Measurements from ENCODE around the gene SLC22A13.
"Not testable (repeated sequence)": the region's sequence is repeated elsewhere in the genome, so short reads cannot be mapped to it uniquely, and the experiment has no call there.

SLC22A13 gene

GRCh38 chr3:38317192-38317759, 51.7 kb downstream of the SLC22A13 start:
- no peaks in the 10 kb centered on the region for H3K27me3 ChIP-seq (ENCODE audit: low read depth, low read length)
- no peaks in the 10 kb centered on the region for H3K36me3 ChIP-seq (ENCODE audit: control insufficient read depth in 1 of 2, insufficient read depth in 2 of 2, low read length in 2 of 2)
- no peak overlapping the region for H3K27ac ChIP-seq (ENCODE audit: low read length)
- no peaks in the 10 kb centered on the region for H3K9me3 ChIP-seq (ENCODE audit: control insufficient read depth in 1 of 2, low read length in 2 of 2)
- H3K4me3 ChIP-seq (ENCODE audit: low read depth in 1 of 2, low read length in 2 of 2), result no peak overlapping the region
- no peaks in the 10 kb centered on the region for H3K4me1 ChIP-seq (ENCODE audit: control insufficient read depth in 1 of 2, insufficient read depth in 2 of 2, low read length in 2 of 2)

- Histone ChIP-seq H3K4me3 (ENCODE audit: low read depth in 1 of 2, low read length in 2 of 2) (no peak overlapping the region), H3K9me3 (ENCODE audit: control insufficient read depth in 1 of 2, low read length in 2 of 2) (no peaks in the 10 kb centered on the region), H3K36me3 (ENCODE audit: control insufficient read depth in 1 of 2, insufficient read depth in 2 of 2, low read length in 2 of 2) (no peaks in the 10 kb centered on the region), H3K4me1 (ENCODE audit: control insufficient read depth in 1 of 2, insufficient read depth in 2 of 2, low read length in 2 of 2) (no peaks in the 10 kb centered on the region), H3K27me3 (ENCODE audit: low read depth, low read length) (no peaks in the 10 kb centered on the region), H3K27ac (ENCODE audit: low read length) (no peak overlapping the region)
Observed at GRCh38 chr3:38318766-38319671, 53.4 kb downstream of the SLC22A13 start.

- H3K4me1 ChIP-seq (ENCODE audit: control insufficient read depth in 1 of 2, insufficient read depth in 2 of 2, low read length in 2 of 2); H3K27me3 ChIP-seq (ENCODE audit: low read depth, low read length); H3K36me3 ChIP-seq (ENCODE audit: control insufficient read depth in 1 of 2, insufficient read depth in 2 of 2, low read length in 2 of 2); H3K4me3 ChIP-seq (ENCODE audit: low read depth in 1 of 2, low read length in 2 of 2); H3K9me3 ChIP-seq (ENCODE audit: control insufficient read depth in 1 of 2, low read length in 2 of 2); H3K27ac ChIP-seq (ENCODE audit: low read length): not testable (repeated sequence)
Observed at GRCh38 chr3:38320638-38321037, 55.0 kb downstream of the SLC22A13 start.

GRCh38 chr3:38323060-38323459, 57.4 kb downstream of the SLC22A13 start:
- Histone ChIP-seq H3K4me1 (ENCODE audit: control insufficient read depth in 1 of 2, insufficient read depth in 2 of 2, low read length in 2 of 2) (no peaks in the 10 kb centered on the region), H3K36me3 (ENCODE audit: control insufficient read depth in 1 of 2, insufficient read depth in 2 of 2, low read length in 2 of 2) (no peaks in the 10 kb centered on the region), H3K27ac (ENCODE audit: low read length) (no peak overlapping the region), H3K9me3 (ENCODE audit: control insufficient read depth in 1 of 2, low read length in 2 of 2) (peaks cover 0 to 4% of the 10 kb centered on the region in 2 donors), H3K27me3 (ENCODE audit: low read depth, low read length) (no peaks in the 10 kb centered on the region), H3K4me3 (ENCODE audit: low read depth in 1 of 2, low read length in 2 of 2) (no peak overlapping the region)

- H3K27me3 ChIP-seq (ENCODE audit: low read depth, low read length), result no peaks in the 10 kb centered on the region
- peaks cover 0 to 4% of the 10 kb centered on the region in 2 donors for H3K9me3 ChIP-seq (ENCODE audit: control insufficient read depth in 1 of 2, low read length in 2 of 2)
- no peaks in the 10 kb centered on the region for H3K4me1 ChIP-seq (ENCODE audit: control insufficient read depth in 1 of 2, insufficient read depth in 2 of 2, low read length in 2 of 2)
- no peaks in the 10 kb centered on the region for H3K36me3 ChIP-seq (ENCODE audit: control insufficient read depth in 1 of 2, insufficient read depth in 2 of 2, low read length in 2 of 2)
- no peak overlapping the region for H3K4me3 ChIP-seq (ENCODE audit: low read depth in 1 of 2, low read length in 2 of 2)
- H3K27ac ChIP-seq (ENCODE audit: low read length), result no peak overlapping the region
Observed at GRCh38 chr3:38325256-38325655, 59.6 kb downstream of the SLC22A13 start.

- H3K36me3 ChIP-seq (ENCODE audit: control insufficient read depth in 1 of 2, insufficient read depth in 2 of 2, low read length in 2 of 2), result no peaks in the 10 kb centered on the region
- no peaks in the 10 kb centered on the region for H3K4me1 ChIP-seq (ENCODE audit: control insufficient read depth in 1 of 2, insufficient read depth in 2 of 2, low read length in 2 of 2)
- no peaks in the 10 kb centered on the region for H3K27me3 ChIP-seq (ENCODE audit: low read depth, low read length)
- peaks cover 0 to 4% of the 10 kb centered on the region in 2 donors for H3K9me3 ChIP-seq (ENCODE audit: control insufficient read depth in 1 of 2, low read length in 2 of 2)
- no peak overlapping the region for H3K27ac ChIP-seq (ENCODE audit: low read length)
- no peak overlapping the region for H3K4me3 ChIP-seq (ENCODE audit: low read depth in 1 of 2, low read length in 2 of 2)
Observed at GRCh38 chr3:38327335-38328009, 61.9 kb downstream of the SLC22A13 start.
